Prostate gland (tissue), 2 donors: ENCODE data around the gene SLC29A2.

Source experiments
- POLR2A ChIP-seq: fragments of 450-650 bp; IDR thresholded peaks from one replicate; pipeline ENCODE4 v1.6.1; 2016; ENCODE audit warnings: antibody characterized with exemption, mild to moderate bottlenecking
- TF ChIP-seq, protein P1 (sequence below), 4 experiments: fragments of 200-600 bp in 2 of 4; fragments of 450-650 bp in 2 of 4; sonication (generic) in 2 of 4; IDR thresholded peaks; 1 replicate in 3 of 4; 2 replicates in 1 of 4; pipeline ENCODE4 v1.5.1; 2016 to 2019; ENCODE audit warnings: antibody characterized with exemption in 4 of 4, mild to moderate bottlenecking in 2 of 4, moderate library complexity in 2 of 4

DNA sequence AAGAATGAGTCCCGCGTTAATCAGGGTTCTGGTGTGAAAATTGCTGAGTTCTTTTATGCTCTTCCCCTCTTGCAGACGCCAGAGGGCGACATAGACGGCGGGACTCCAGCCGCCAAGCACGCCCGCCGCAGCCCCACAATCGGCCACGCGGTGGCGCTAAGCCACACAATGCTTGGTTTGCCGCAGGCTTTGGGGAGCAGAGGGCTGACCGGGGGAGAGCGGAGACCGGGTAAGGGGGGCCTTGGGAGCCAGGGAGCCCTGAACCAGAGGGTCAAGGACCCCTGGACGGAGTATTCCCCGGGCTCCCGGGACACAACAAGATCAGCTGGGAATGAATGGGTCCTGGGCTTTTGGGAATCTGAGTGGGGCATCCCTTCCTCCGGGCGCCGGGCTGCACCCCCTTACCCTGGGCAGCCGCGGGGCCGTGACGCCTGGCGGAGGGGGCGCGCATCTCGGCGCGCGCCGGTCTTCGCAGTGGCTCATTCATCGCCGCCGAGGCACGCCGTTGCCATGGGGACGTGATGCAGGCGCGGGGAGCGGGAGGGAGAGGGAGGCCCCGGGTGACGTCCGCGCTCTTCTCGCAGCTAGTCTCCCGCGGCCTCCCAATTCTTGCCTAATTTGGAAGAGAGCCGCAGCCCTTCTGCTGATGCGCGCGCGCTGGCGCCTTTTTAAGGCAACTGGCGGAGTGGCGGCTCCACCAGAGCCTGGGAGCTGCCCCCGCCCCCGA, 37.1 kb upstream of the SLC29A2 start:
- TF ChIP-seq, protein P1, sequence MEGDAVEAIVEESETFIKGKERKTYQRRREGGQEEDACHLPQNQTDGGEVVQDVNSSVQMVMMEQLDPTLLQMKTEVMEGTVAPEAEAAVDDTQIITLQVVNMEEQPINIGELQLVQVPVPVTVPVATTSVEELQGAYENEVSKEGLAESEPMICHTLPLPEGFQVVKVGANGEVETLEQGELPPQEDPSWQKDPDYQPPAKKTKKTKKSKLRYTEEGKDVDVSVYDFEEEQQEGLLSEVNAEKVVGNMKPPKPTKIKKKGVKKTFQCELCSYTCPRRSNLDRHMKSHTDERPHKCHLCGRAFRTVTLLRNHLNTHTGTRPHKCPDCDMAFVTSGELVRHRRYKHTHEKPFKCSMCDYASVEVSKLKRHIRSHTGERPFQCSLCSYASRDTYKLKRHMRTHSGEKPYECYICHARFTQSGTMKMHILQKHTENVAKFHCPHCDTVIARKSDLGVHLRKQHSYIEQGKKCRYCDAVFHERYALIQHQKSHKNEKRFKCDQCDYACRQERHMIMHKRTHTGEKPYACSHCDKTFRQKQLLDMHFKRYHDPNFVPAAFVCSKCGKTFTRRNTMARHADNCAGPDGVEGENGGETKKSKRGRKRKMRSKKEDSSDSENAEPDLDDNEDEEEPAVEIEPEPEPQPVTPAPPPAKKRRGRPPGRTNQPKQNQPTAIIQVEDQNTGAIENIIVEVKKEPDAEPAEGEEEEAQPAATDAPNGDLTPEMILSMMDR (IDR thresholded peaks at IDR 0.05), result peak; percentile 97 to 100 (median 98)
- no peak for TF ChIP-seq POLR2A
